CD4-positive, alpha-beta T cell (primary cell): ENCODE results near the gene PBX4. TPM values are rescaled to one million over a fixed set of nuclear protein-coding genes. Genes with fewer than 3 reads are reported as not detected.

Experiments used
- ATAC-seq: fragments of 200-7000 bp; cut with Tn5 transposase; one replicate; pipeline ENCODE4 v1.10.0; 2022; ENCODE audit warnings: mild to moderate bottlenecking; ENCODE audit not compliant: poor library complexity
- CTCF ChIA-PET: fragments of 350-600 bp; sonication (Branson Sonifier 250); formaldehyde crosslinking; loops from one replicate; lab custom pipeline; 2021; ENCODE audit warnings: antibody characterized with exemption, inconsistent platforms; lab: Charles Lee
- POLR2A ChIA-PET: fragments of 350-600 bp; sonication (Branson Sonifier 250); formaldehyde crosslinking; loops from one replicate; lab custom pipeline; 2021; ENCODE audit warnings: antibody characterized with exemption, inconsistent platforms; lab: Charles Lee
- DNase-seq, 14 experiments: peaks; one replicate each; pipeline ENCODE4 v3.0.0-alpha.2; 2013 to 2020; ENCODE audit warnings: mixed read lengths in 2 of 14
- H3K27ac ChIP-seq, 2 donors: one replicate each; pipeline versions ENCODE4 v1.5.1 to v1.7.0; 2013; ENCODE audit warnings: low read length in 2 of 2, low read depth in 1 of 2, mild to moderate bottlenecking in 1 of 2
- H3K27me3 ChIP-seq, 2 experiments: 1 replicate in 1 of 2; 2 replicates in 1 of 2; pipeline versions ENCODE4 v1.6.1 to v1.7.0; 2013; ENCODE audit warnings: low read length in 2 of 2, control low read depth in 1 of 2, mild to moderate bottlenecking in 1 of 2, moderate library complexity in 1 of 2; ENCODE audit not compliant: insufficient read depth in 2 of 2, control insufficient read depth in 1 of 2
- H3K36me3 ChIP-seq: one replicate; pipeline ENCODE4 v1.6.1; 2013; ENCODE audit warnings: low read length, control low read depth; ENCODE audit not compliant: insufficient read depth
- H3K4me1 ChIP-seq: one replicate; pipeline ENCODE4 v1.6.1; 2013; ENCODE audit warnings: low read length, control low read depth; ENCODE audit not compliant: insufficient read depth
- H3K4me3 ChIP-seq: one replicate; pipeline ENCODE4 v1.5.1; 2013; ENCODE audit warnings: mild to moderate bottlenecking, low read length, moderate library complexity
- H3K9me3 ChIP-seq, 2 experiments: 1 replicate in 1 of 2; 2 replicates in 1 of 2; pipeline versions ENCODE4 v1.6.1 to v1.7.0; 2013; ENCODE audit warnings: low read length in 2 of 2, mild to moderate bottlenecking in 2 of 2, control low read depth in 1 of 2, moderate library complexity in 1 of 2; ENCODE audit not compliant: control insufficient read depth in 1 of 2, insufficient read depth in 1 of 2
- H3K27ac Mint-ChIP-seq: one replicate; pipeline ENCODE4 v1.8.0; 2020; ENCODE audit warnings: mixed read lengths
- H3K27me3 Mint-ChIP-seq: one replicate; pipeline ENCODE4 v1.8.0; 2021; ENCODE audit warnings: mixed read lengths
- H3K36me3 Mint-ChIP-seq: one replicate; pipeline ENCODE4 v1.8.0; 2021; ENCODE audit warnings: low read depth, mixed read lengths
- H3K4me1 Mint-ChIP-seq: one replicate; pipeline ENCODE4 v1.8.0; 2021; ENCODE audit warnings: low read depth, mixed read lengths
- H3K4me3 Mint-ChIP-seq: one replicate; pipeline ENCODE4 v1.8.0; 2020; ENCODE audit warnings: mild to moderate bottlenecking, mixed read lengths
- H3K9me3 Mint-ChIP-seq: one replicate; pipeline ENCODE4 v1.8.0; 2020; ENCODE audit warnings: mixed read lengths
- CTCF ChIP-seq: fragments of 200-600 bp; IDR thresholded peaks from one replicate; pipeline ENCODE4 v1.8.0; 2022; ENCODE audit warnings: antibody characterized with exemption, mild to moderate bottlenecking
- intact Hi-C, 2 experiments: fragments of 100-400 bp; cut with DNase I in 1 of 2; cut with micrococcal nuclease in 1 of 2; formaldehyde crosslinking; loops; one replicate each; pipeline versions ENCODE4 v1.15.1 to v1.9.0; 2023 to 2025; cut with DNase I, micrococcal nuclease
- total RNA-seq, 174 experiments: library from RNA in 2 of 174; stranded (reverse) in 2 of 174; gene quantifications; one replicate each; pipeline ENCODE4 v1.2.3 and lab custom pipeline; 2021 to 2026

PBX4 gene
- total RNA-seq, 2 experiments from 2014 or later = 50.1 to 51.8 TPM

GRCh38 chr19:19661141-19661674 is 42.7 kb upstream of the PBX4 start:
- H3K27me3 Mint-ChIP-seq = no peaks in the 10 kb centered on the region
- Histone ChIP-seq H3K27ac (peak overlapping the region; percentile 27 to 84), H3K4me3 (peak overlapping the region; percentile 94), H3K27me3 (no peaks in the 10 kb centered on the region), H3K9me3 (peaks cover 0 to 15% of the 10 kb centered on the region in 2 experiments), H3K4me1 (peaks cover 48% of the 10 kb centered on the region), H3K36me3 (peaks cover 36% of the 10 kb centered on the region)
- H3K9me3 Mint-ChIP-seq = peaks cover 2% of the 10 kb centered on the region
- ATAC-seq (no peak), DNase-seq (peak in 1 of 14 experiments; percentile 29)
- CTCF ChIA-PET = interaction anchor here (2.5 kb wide), 1 partner anchor 107 kb away, joined by 6 read pairs; no protein-coding TSS in a partner anchor
- intact Hi-C loops = loop anchor here (5.0 kb wide), 3 partner anchors 161 to 339 kb away; partner anchors contain the start of genes MAU2 (in 1 of the 2), SUGP1 (in 1 of the 2), ZNF253 (in 1 of the 2) and ZNF506 (in 1 of the 2)
- H3K4me1 Mint-ChIP-seq = peaks cover 34% of the 10 kb centered on the region
- POLR2A ChIA-PET = interaction anchor here (1.1 to 1.5 kb wide), 3 partner anchors 9 to 17 kb away, joined by 3 to 4 read pairs (median 3); no protein-coding TSS in a partner anchor
- no peak for TF ChIP-seq CTCF
- peak overlapping the region; percentile 95 for H3K4me3 Mint-ChIP-seq
- peak overlapping the region; percentile 99 for H3K27ac Mint-ChIP-seq
- H3K36me3 Mint-ChIP-seq = peaks cover 62% of the 10 kb centered on the region

- peaks cover 34% of the 10 kb centered on the region for H3K4me1 Mint-ChIP-seq
- peaks cover 75% of the 10 kb centered on the region for H3K36me3 Mint-ChIP-seq
- H3K27me3 ChIP-seq = no peaks in the 10 kb centered on the region
- no peak overlapping the region for H3K4me3 ChIP-seq
- H3K9me3 ChIP-seq = peaks cover 0 to 4% of the 10 kb centered on the region in 2 experiments
- H3K27ac Mint-ChIP-seq = no peak overlapping the region
- peak in 1 of 14 experiments; percentile 15 for DNase-seq
- peaks cover 50% of the 10 kb centered on the region for H3K36me3 ChIP-seq
- no peak overlapping the region for H3K4me3 Mint-ChIP-seq
- TF ChIP-seq CTCF = no peak
- ChIA-PET POLR2A (no interaction called here), CTCF (no interaction called here)
- H3K27me3 Mint-ChIP-seq = no peaks in the 10 kb centered on the region
- peaks cover 2% of the 10 kb centered on the region for H3K9me3 Mint-ChIP-seq
- ATAC-seq = no peak
- H3K27ac ChIP-seq = no peak overlapping the region
- H3K4me1 ChIP-seq = peaks cover 39% of the 10 kb centered on the region
- intact Hi-C loops = loop anchor here (5.0 kb wide), 3 partner anchors 163 to 337 kb away; partner anchors contain the start of genes MAU2 (in 1 of the 2), SUGP1 (in 1 of the 2), ZNF253 (in 1 of the 2) and ZNF506 (in 1 of the 2)
Measured at GRCh38 chr19:19659646-19660245, 41.3 kb upstream of the PBX4 start.

- H3K27me3 ChIP-seq = no peaks in the 10 kb centered on the region
- DNase-seq (no peak), ATAC-seq (no peak)
- no peaks in the 10 kb centered on the region for H3K27me3 Mint-ChIP-seq
- ChIA-PET CTCF (interaction anchor here (0.7 kb wide), 1 partner anchor 106 kb away, joined by 4 read pairs; no protein-coding TSS in a partner anchor), POLR2A (interaction anchor here (2.4 kb wide), 1 partner anchor 11 kb away, joined by 8 read pairs; the partner anchor contains the start of gene ZNF101)
- no peak overlapping the region for H3K27ac ChIP-seq
- peaks cover 74% of the 10 kb centered on the region for H3K36me3 ChIP-seq
- no peak for TF ChIP-seq CTCF
- H3K9me3 ChIP-seq = no peaks in the 10 kb centered on the region
- H3K4me3 ChIP-seq = no peak overlapping the region
- H3K4me3 Mint-ChIP-seq = no peak overlapping the region
- peaks cover 22% of the 10 kb centered on the region for H3K4me1 ChIP-seq
- H3K36me3 Mint-ChIP-seq = peaks cover 80% of the 10 kb centered on the region
- peaks cover 19% of the 10 kb centered on the region for H3K4me1 Mint-ChIP-seq
- H3K27ac Mint-ChIP-seq = no peak overlapping the region
- intact Hi-C loops = no loop called here
- no peaks in the 10 kb centered on the region for H3K9me3 Mint-ChIP-seq
Measured at GRCh38 chr19:19657397-19657783, 38.9 kb upstream of the PBX4 start.
